Skeletal muscle cell (primary cell): ENCODE data around the gene AGXT2.

Experiments used
- DNase-seq: peaks from one replicate; pipeline ENCODE4 v3.0.0-alpha.2; 2010; ENCODE audit warnings: low read depth
- H3K4me3 ChIP-seq: 2 replicates; pipeline ENCODE4 v1.5.1; 2011; ENCODE audit warnings: low read depth, mild to moderate bottlenecking, control low read depth, low read length, moderate library complexity

AGXT2 gene

DNA sequence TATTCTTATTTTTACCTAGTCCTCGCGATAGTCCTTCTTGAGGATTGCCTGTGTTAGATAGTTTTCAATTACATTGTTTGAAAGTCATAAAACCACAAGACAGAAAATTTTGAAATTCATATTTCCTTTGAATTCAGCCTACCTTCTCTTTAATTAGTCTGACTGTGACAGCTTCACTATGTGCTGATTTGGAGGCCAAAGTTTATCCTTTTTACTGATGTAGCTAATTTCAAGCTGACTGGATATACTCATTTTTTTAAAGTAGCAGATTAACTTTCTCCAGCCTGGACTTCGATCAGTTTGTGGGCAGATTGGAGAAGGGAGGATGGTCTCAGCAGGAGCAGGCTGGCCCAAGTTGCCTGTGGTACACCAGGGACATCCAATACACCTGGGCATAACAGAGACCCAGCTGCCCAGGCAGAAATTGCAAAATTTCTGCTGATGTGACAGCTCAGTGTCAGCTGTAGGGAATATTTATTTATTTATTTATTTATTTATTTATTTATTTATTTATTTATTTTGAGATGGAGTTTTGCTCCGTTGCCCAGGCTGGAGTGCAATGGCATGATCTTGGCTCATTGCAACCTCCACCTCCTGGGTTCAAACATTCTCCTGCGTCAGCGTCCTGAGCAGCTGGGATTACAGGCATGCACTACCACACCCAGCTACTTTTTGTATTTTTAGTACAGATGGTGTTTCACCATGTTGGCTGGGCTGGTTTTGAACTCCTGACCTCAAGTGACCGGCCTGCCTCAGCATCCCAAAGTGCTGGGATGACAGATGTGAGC lies 24.2 kb downstream of the AGXT2 start:
- H3K4me3 ChIP-seq = no peak overlapping the region
- DNase-seq = no peak

DNA sequence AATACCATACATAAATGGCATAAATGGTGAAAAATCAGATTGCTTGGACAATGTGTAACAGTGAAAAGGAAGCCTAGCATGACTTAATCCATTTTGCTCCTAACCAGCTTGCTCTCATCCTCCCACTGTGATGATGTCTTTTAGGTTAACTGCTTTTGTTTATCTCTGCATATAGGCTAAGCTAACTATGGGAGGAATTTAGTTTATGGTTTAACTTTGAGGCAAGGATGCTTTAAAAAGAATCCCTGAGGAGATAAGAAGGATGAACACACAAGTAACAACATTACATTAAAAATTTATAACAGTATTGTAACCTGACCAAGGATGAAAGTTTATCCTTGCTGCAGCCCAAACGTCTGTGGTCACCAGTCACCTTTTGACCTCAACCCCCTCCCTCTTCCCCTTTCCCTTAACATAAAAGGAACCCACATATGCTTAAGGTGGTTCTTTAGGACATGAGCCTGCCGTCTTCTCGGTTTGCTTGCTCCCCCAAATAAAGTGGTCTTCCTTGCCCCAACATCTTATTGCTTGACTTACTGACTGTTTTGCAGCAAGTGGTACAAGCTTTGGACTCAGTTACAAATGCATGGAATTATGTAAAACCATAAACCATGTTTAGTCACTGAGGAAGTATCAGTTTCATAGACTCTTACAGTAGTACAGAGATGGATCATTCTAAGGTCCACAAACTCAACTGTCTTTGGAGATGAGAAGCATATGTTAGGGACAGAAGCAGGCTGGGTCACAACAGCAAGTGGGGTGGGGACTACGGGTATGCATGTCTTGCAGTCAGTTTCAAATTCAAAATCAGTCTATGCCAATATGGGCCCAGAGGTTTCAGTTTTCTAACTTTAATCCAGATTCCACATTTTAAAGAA lies 31.3 kb downstream of the AGXT2 start:
- no peak for DNase-seq
- no peak overlapping the region for H3K4me3 ChIP-seq

DNA sequence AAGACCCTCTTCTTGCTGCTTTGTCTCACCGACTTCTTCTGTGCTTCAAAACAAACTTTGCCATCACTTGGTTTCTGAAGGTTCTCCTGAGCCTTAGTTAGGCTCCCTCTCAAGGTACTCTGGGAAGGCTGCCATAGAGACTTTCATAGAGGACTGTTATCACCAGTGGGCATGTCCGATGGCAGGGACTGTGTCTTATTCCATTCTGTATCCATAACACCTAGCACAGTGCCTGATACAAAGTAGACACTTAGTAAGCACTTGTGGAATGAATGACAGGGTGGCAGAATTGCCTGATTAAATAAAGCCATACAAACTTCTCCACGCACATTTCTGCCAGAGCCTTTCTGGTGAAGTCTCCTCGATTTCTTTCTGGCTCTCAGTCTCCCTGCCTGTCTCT lies 32.7 kb downstream of the AGXT2 start:
- no peak overlapping the region for H3K4me3 ChIP-seq
- no peak for DNase-seq

DNA sequence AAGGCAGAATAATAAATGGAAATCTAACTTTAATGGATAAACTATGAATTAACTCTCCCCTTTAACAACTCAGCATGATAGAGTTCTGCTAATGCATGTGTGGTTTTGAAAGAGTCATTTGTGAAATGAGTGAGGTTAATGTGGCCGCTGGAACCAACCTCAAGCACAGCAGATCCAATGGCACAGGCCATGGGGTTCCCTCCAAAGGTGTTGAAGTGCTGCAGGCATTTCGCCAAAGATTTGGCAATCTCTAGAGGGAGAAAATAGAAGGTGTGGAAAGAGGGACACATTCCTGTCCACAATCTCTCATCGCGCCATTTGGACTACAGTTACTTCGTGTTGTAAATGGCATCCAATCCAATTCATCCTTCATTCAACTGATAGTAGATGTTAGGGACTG lies 35.0 kb downstream of the AGXT2 start:
- no peak for DNase-seq
- H3K4me3 ChIP-seq = no peak overlapping the region

DNA sequence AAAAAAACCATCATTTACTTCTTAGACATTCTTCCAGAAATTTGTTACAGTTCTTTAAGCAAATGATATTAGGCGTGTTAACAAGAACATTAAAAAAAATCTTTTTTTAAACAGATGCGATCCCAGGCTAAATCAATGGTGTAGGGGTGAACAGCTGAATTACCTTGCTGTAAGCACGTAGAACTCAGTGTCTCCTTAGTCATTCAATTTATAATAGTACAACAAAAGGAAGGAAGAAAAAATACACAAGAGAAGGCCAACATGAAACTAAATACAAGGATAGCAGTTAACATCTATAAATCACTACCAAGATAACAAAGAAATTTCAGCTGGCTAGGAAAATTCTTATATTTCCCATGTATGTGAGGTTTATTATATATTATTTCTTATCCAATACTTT lies 35.4 kb downstream of the AGXT2 start:
- no peak for DNase-seq
- no peak overlapping the region for H3K4me3 ChIP-seq

DNA sequence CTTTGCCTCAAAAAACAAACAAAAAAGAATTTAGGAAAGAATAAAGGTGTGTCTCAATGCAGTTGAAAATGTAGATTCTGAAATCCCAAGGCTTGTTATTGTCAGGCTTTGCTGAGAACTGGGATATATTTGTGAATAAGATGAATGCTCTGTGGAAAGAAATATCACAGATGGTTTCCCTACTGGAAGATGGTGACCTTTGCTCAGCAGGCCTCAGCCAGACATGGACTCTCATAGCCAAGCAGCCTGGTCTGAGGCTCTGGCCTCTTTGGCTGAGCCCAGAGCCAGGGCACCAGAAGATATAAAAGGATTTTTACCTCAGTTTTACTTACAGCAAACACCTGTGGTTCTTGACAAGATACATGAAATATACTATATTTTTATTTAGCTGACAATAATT lies 37.1 kb downstream of the AGXT2 start:
- no peak overlapping the region for H3K4me3 ChIP-seq
- no peak for DNase-seq

DNA sequence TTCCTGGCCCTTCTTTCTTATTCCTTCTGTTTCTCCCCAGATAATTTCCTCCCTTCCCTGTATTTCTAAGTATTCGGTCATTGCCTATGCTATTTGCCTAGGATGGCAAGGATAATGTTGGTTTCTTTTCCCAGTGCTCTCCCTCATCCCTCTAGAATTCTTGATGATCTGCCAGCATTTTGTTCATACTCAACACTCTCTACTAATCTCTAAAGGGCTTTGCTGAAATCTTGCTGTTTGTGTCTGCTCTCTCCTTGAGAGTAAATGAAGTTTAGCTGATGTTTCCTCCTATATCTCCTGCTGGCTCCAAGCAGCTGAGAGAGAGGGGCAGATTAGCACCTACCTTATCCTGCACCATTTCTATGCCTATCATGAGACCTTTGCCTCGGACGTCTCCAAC lies 38.1 kb downstream of the AGXT2 start:
- DNase-seq = no peak
- H3K4me3 ChIP-seq = no peak overlapping the region

DNA sequence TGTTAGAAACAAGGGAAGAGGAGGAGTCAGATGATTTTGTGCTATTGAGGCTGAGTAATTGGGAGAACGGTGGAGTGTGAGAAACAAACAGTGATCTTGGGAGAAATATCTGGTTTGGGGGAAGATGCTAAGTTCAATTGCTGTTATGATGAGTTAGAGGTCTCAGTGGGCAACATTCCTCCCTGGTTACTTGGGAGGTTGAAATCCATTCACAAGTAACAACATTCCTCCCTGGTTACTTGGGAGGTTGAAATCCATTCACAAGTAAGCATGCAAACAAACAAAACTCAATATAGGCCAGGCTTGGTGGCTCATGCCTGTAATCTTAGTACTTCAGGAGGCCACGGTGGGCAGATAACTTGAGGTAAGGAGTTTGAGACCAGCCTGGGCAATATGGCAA lies 38.7 kb downstream of the AGXT2 start:
- no peak overlapping the region for H3K4me3 ChIP-seq
- DNase-seq = peak; percentile 35

DNA sequence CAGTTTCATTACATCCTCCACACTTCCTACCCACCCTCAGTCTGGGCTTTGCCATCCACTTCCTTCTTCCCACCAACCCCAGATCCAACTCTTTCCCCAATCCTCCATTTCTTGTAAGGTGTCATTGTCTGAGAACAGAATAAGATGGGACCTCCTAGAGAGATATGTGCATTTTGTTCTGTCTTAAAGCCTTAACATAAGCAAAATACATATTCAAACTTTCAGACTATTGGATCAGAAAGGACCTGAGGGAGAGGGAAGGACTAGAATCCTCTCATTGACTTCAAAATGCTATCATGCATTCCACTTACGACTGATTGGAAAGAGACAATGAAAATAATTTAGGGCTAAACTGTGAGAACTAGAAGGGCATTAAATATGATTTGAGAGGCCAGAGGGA lies 43.0 kb downstream of the AGXT2 start:
- no peak overlapping the region for H3K4me3 ChIP-seq
- no peak for DNase-seq

DNA sequence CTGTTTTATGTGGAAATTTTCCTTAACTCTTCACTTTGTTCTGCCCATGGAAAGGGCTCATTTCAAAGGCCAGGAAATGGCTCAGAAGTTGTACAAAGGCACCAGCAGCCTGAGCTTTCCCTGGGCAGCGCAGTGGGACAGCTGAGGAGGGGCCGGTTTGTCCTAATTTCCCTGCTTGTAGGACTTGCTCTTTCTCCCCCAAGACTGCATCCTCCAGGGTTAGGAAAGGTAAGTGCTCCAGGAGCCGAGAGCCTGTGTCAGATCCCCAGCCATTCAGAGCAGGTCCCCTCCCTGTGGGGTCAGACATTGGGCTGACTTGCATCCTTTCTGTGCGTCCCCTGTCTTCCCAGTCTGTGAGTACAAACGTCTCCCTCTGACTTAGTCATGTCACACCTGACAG lies 43.5 kb downstream of the AGXT2 start:
- DNase-seq = no peak
- H3K4me3 ChIP-seq = no peak overlapping the region

DNA sequence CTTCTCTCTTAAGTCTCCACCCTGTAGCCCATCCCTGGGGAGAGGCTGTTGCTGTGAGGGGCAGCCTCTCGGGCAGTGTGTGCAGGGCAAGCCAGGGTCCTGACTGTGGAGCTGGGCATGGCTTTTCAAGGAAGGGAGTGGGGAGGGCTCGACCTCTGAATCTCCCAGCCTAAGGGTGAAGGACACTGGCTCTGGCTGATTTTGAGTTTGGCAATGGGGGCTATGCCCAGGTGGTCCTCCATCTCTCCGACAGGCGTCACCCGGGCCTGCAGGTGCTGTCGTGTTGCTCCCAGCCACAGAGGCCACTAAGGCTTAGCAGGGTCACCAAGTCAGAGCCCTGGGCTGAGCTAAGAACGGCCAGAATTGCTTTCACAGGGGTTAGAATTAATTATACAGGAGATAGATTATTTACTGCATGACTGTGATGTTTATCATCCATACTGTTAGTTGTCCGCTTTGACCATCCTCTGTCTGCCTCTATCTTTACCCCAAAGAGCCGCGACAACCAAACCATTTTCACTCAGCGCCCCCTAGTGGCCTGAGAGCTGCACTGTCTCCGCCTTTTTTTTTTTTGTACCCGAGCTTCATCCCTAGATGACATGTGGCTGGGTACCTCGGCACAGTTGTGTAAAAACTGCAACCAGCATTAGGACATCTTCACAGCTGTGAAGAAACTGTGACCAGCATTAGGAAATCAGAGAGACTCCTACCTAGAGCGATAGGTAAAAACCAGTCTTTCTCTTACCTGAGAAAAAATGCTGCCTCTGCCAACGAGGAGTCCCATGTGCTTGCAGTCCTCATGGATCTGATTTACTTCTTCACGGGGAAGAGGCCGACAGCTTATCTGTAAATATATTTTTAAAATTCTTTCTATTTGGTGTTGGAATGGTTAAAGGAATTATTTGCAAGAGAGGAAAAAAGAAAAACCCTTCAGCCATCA lies 44.5 kb downstream of the AGXT2 start:
- DNase-seq = no peak
- H3K4me3 ChIP-seq = no peak overlapping the region

DNA sequence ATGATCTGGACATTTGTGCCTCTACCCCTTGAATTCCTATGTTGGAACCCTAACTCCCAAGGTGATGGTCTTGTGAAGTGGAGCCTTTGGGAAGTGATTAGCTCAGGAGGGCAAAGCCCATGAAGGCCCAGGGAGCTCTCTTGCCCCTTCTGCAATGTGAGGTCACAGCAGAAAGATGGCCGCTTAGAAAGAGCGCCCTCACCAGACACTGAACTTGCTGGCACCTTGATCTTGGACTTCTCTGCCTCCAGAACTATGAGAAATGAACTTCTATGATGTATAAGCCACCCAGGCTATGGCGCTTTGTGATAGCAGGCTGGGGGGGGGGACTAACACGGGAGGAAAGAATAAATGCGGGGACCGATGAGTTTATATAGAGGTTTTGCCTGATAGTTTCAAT lies 45.3 kb downstream of the AGXT2 start:
- no peak for DNase-seq
- no peak overlapping the region for H3K4me3 ChIP-seq

DNA sequence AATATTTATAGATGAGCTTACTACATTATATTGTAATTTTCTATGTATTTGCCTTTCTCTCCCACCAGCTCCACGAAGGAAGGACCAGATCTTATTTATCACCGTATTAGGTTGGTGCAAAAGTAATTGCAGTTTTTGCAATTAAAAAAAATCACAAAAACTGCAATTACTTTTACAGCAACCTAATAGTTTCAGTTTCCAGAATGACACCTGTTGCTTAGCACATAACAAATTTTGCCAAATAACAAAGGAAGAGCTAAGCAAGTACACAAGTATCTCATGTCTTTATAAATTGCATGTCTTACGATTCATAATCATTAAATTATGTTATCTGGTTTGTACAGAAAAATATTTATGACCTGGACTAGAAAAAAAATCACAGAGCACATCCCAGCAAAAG lies 45.9 kb downstream of the AGXT2 start:
- DNase-seq = no peak
- H3K4me3 ChIP-seq = no peak overlapping the region

DNA sequence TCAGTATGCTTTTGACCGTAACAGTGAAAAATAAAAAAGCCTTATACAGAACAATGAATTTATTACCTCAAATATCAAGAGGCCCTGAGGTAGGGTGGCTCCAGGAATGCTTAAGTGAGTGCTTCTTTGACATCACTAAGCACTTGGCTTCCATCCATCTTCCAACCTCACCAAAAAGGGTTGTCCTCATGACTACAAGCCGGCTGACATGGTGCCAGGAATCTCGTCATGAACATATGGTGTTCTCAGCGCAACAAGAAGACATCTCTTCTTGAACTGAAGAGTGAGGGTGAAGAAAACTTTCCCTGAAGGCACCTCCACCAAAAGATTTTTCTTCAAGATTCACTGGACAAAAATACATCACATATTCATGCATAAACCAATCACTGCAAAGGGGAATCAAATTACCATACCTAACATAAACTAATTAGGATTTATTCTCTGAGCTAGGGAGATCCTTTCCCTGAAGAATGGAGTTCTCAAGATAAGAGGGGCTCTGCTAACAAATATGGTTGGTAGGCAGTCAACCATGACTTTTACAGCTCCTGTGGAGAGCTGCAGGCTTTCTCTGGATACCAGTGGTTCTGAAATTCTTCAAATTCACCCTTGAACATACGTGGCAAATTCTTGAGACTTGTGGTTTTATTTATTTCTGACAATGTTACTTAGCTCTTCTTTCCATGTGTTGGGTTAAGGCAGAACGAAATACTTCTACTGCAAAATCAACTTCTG lies 49.5 kb downstream of the AGXT2 start:
- peak; percentile 67 for DNase-seq
- no peak overlapping the region for H3K4me3 ChIP-seq

DNA sequence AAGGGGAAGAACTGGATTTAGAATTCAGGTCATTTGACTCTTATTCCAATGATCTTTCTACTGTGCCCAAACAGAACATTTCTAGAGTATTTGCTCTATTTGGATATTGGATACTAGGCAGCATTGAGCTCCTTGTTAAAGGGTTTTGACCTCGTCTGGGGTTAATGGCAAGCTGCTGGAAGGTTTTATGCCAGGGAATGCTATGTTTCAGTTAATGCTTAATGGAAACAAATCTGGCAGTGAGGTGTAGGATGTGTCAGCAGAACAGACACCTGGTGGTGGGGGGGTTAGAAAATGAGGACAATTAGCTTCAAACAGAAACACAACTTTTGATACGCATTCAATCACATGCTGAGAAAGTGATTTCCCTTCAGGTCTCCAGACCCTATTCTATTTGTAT lies 51.5 kb downstream of the AGXT2 start:
- H3K4me3 ChIP-seq = no peak overlapping the region
- DNase-seq = no peak

DNA sequence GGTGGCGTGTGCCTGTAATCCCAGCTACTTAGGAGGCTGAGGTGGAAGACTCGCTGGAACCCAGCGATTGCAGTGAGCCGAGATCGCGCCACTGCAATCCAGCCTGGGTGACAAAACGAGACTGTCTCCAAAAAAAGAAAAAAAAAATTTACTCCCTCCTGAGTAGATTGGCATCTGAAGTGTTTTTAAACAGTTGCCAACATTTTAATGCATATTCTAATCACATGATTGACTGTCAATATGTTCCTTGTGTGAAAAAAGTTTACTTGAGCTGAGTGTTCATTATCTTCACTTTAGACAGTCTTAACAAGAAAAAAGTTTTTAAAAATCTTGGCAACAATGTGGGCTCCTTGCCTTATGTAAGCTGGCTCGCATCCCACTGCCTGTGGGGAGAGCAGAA lies 53.8 kb downstream of the AGXT2 start:
- no peak overlapping the region for H3K4me3 ChIP-seq
- DNase-seq = no peak

DNA sequence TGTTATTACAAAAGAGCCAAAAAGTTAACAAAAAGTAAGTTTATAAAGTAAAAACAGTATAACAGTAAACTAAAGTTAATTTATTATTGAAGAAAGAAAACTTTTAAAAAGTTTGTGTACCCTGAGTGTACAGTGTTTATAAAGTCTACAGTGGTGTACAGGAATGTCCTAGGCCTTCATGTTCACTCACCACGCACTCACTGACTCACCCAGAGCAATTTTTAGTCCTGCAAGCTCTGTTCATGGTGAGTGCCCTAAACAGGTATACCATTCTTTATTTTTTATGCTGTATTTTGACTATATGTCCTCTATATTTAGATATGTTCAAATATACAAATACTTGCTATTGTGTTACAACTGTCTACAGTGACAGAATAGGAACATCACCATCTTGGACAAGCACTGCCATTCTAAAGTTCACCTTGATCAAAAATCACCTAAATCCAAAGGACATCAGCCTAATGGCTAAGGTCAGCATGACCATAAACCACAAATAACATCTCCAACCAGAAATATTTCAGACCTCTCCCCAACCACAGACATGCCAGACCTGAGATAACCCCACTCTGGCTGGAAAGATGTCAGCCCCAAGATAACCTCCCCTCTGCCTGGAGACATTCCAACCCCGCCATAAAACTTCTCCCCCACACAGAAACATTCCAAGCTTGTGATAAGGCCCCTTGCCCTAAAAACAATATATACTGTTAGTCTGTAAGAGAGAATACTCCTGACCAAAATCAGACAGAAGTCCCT lies 56.1 kb downstream of the AGXT2 start:
- DNase-seq = no peak
- no peak overlapping the region for H3K4me3 ChIP-seq

DNA sequence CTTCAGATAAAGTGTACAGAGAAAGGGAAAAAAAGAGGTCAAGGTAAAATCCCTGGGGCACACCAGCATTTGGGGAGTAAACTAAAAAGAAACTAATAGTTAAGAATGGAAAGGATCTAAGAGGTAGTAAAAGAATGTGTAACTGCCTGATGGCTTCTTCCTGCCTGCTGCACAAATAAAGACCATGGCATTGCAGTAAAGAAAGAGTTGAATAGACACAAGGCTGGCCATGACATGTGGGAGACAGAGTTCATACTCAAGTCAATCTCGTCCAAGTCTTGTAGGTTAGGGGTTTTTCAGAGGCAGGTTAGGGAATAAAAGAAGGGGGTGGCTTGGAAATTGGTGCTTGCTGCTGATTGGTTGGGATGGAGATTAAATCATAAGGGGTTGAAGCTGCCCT lies 60.8 kb downstream of the AGXT2 start:
- DNase-seq = no peak
- no peak overlapping the region for H3K4me3 ChIP-seq

DNA sequence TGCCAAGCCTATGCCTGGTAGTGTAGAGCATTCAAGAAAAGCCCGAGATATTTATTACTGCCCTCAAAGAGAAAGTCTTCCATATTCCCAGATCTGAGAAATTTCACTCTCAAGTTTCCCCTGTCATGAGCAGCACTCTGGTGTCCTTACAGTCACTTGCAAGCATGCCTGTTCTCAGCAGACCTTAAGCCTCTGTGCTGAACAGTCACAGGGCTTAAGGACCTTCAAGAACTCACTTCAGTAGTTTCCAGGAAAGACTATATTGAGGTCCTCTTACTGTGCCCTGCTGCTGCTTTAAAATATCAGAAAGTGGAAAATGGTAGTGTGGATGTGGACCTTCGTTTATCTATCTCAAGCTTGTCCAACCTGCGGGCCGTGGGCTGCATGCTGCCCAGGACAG lies 64.9 kb downstream of the AGXT2 start:
- H3K4me3 ChIP-seq = no peak overlapping the region
- no peak for DNase-seq
